Stimulated activated CD4-positive, alpha-beta T cell treated with anti-CD3 and anti-CD28 coated beads, Interleukin-2, amount 100 ng/mL, for 48 hours (primary cell): Measurements from ENCODE around the gene MRC1.
A peak's percentile ranks its signal among the peaks of the same experiment; 100 is the strongest.

Experiments
- DNase-seq, 2 donors: peaks; one replicate each; pipeline ENCODE4 v3.0.0-alpha.2; 2020

MRC1 gene

GRCh38 chr10:17795813-17796594 is 13.1 kb upstream of the MRC1 start:
- no peak for DNase-seq

GRCh38 chr10:17801507-17801906 is 7.6 kb upstream of the MRC1 start:
- no peak for DNase-seq

- no peak for DNase-seq
These were observed 6.8 kb upstream of the MRC1 start for GRCh38 chr10:17802350-17802749.

GRCh38 chr10:17802976-17803375 is 6.2 kb upstream of the MRC1 start:
- no peak for DNase-seq

GRCh38 chr10:17805330-17805729 is 3.8 kb upstream of the MRC1 start:
- DNase-seq, result no peak

- DNase-seq, result peak; percentile 1 to 7
These were observed 3.1 kb upstream of the MRC1 start for GRCh38 chr10:17805921-17806577.

GRCh38 chr10:17811146-17811865 is 2.2 kb downstream of the MRC1 start:
- DNase-seq, result no peak

- no peak for DNase-seq
These were observed 5.8 kb downstream of the MRC1 start for GRCh38 chr10:17814973-17815372.

GRCh38 chr10:17816199-17816598 is 7.1 kb downstream of the MRC1 start:
- no peak for DNase-seq

- DNase-seq, result no peak
These were observed 8.2 kb downstream of the MRC1 start for GRCh38 chr10:17817316-17817715.

GRCh38 chr10:17817790-17818189 is 8.6 kb downstream of the MRC1 start:
- DNase-seq, result no peak

GRCh38 chr10:17819836-17820235 is 10.7 kb downstream of the MRC1 start:
- no peak for DNase-seq

- no peak for DNase-seq
These were observed 11.8 kb downstream of the MRC1 start for GRCh38 chr10:17820943-17821342.

- no peak for DNase-seq
These were observed 12.7 kb downstream of the MRC1 start for GRCh38 chr10:17821893-17822292.

- DNase-seq, result no peak
These were observed 22.2 kb downstream of the MRC1 start for GRCh38 chr10:17831341-17831740.

- DNase-seq, result no peak
These were observed 22.7 kb downstream of the MRC1 start for GRCh38 chr10:17831896-17832295.

GRCh38 chr10:17833656-17834055 is 24.5 kb downstream of the MRC1 start:
- DNase-seq, result no peak

- no peak for DNase-seq
These were observed 26.5 kb downstream of the MRC1 start for GRCh38 chr10:17835688-17836087.

GRCh38 chr10:17836942-17837341 is 27.8 kb downstream of the MRC1 start:
- no peak for DNase-seq

- DNase-seq, result no peak
These were observed 29.0 kb downstream of the MRC1 start for GRCh38 chr10:17838080-17838648.

GRCh38 chr10:17841050-17841449 is 31.9 kb downstream of the MRC1 start:
- no peak for DNase-seq

GRCh38 chr10:17842641-17843040 is 33.5 kb downstream of the MRC1 start:
- DNase-seq, result no peak

GRCh38 chr10:17847585-17848296 is 38.6 kb downstream of the MRC1 start:
- no peak for DNase-seq
